Dermis microvascular lymphatic vessel endothelial cell (primary cell): Measurements from ENCODE around the gene RNU6-1. TPM values are rescaled to one million over a fixed set of nuclear protein-coding genes. Genes with fewer than 3 reads are reported as not detected.

Experiments
- DNase-seq, 2 donors: peaks; one replicate each; pipeline versions ENCODE4 v3.0.0 to v3.0.0-alpha.2; 2010; ENCODE audit warnings: low read depth in 2 of 2
- total RNA-seq: library from RNA; depleted of rRNA; stranded (reverse); fragments of >200 nt; gene quantifications from 2 replicates; pipeline ENCODE4 v1.2.1, GENCODE V29; 2014

RNU6-1 gene
- total RNA-seq = not detected in 2 replicates

DNA sequence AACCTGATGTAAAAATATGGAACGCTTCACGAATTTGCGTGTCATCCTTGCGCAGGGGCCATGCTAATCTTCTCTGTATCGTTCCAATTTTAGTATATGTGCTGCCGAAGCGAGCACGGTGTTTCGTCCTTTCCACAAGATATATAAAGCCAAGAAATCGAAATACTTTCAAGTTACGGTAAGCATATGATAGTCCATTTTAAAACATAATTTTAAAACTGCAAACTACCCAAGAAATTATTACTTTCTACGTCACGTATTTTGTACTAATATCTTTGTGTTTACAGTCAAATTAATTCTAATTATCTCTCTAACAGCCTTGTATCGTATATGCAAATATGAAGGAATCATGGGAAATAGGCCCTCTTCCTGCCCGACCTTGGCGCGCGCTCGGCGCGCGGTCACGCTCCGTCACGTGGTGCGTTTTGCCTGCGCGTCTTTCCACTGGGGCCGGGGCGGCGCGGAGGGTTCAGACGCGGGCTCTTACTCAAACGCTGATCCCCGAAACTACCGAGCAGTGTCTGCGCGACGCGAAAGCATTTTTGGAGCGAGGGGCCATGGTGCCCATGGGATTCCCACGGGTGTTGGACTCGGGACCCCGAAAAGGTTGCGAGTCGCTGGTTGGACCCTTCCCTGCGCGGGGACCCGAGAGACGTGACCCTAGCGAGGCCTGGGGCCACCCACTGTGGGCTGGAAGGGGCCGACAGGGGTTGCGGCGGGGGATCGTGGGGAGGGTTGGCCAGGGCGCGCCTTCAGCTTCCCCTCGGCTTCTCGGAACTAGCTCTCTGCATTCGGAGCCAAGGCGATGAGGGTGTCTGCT, at the start of gene RNU6-1:
TSS of gene RNU6-1 (minus strand) at position 117 of the 820 bp plus-strand sequence.
- DNase-seq = peak; percentile 91

DNA sequence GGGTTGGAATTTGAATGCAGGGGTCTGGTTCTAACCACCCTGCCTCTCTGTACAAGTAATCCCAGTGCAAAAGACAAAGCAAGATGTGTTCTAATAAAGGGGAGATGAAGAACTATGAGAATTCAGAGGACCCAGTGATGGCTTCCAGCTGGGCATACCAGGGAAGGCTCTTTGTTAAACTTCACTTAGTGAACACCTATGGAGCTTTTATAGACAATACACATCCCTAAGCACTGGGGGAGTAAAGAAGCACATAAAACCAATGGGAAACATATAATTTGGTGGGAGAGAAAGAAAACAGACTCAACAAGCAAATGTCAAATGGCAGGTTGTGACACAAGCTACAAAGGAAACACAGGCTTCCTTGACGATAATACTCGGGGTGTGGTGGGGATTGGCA, 47.9 kb upstream of the RNU6-1 start:
- no peak for DNase-seq

DNA sequence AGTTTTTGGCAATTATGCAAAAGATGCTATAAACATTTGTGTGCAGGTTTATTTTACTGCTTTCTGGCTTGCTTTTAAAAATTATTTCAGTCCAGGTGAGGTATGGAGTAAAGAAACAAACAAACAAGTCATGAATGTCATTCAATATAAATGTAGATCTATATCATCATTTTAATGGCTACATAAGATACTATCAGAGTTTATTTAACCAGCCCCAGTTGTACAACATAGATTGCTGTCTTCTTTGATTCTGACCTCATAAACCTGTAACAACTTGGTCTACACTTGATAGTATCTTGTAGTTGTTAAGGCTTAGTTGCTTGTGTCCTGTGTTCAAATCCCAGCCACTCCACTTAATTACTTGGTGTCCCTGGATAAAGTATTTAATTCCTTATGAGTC, 46.0 kb upstream of the RNU6-1 start:
- DNase-seq = no peak

DNA sequence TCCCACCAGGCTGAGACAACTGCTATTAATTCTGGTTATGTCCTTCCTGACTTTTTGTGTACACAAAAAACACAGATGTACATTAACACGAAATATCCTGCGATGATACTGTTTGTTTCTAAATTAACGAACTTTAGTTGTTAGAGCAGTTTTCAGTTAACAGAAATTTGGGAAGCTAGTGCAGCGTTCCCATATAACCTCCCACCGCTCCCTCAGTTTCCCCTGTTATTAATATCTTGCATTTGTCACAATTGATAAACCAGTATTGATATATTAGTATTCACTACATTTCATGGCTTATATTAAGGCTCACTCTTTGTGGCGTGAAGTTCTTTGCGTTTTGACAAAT, 45.3 kb upstream of the RNU6-1 start:
- no peak for DNase-seq

DNA sequence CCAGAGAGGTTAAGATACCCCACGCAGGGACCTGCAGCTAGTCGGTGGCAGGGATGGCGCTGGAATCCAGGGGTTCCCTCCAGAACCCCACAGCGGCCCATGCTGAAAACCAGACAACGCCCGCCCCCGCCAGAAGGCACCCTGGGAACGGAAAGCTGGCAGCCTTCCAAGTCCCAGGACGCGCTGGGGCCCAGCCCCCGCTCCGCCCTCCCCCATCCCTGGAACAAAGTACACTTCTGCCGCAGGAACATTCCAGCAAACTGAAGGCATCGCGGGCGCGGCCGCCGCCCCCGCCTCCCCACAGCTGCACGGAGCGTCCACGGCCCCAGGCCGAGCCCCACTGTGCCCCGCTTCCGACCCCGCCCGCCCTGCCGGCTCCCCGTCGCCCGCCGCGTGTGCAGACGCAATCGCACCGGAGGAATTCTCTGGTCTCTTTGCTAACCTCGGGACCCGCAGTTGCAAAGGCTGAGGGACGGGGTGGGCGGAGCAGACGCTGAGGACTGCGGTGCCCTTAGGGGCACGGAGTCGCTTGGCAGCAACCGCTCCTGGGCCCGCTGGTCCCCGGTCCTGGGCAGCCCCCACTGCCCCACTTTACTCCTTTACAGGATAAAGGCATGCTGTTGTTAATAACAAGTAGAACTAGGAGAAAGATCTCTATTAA, 44.8 kb upstream of the RNU6-1 start:
- DNase-seq = peak in 1 of 2 donors; percentile 41

DNA sequence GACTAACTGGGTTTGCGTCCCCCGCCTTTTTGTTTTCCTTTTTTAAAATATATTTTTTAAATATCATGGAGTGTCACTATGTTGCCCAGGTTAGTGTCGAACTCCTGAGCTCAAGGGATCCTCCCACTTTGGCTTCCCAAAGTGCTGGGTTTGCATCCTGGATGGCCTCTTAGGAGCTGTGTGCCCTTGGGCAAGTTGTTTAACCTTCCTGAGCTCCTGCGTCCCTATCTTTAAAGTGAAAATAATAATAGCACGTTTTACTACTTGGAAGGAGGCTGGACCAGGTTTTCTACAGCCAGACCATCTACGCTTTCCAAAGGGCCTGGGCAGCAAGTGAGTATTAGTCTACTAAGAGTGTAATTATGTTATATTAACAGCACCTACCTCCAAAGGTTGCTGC, 44.2 kb upstream of the RNU6-1 start:
- no peak for DNase-seq

DNA sequence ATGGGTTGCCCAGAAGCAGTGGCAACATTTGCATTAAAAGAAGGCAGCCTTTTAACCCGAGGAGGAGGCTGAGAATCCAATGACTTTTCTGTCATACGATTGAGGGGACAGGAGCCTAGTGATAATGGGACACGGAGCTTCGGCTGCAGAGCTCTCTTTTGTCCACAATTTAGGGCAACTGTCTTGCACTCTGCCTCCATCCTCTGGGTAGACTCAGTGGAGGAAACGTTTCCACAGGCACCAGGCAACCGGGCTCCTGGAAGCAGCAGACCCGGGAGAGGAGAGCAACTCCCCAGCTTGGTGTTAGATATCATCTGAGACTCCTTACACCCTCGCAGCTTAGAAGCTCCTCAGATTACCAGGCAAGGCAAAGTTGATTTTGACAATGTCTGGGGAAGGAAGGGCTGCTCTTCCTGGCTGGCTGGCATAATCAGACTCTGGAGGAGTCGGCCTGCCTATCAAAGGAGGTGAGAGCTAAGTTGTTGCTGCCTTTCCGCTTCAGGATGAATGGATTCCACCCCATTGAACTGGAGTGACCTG, 43.5 kb upstream of the RNU6-1 start:
- DNase-seq = no peak

DNA sequence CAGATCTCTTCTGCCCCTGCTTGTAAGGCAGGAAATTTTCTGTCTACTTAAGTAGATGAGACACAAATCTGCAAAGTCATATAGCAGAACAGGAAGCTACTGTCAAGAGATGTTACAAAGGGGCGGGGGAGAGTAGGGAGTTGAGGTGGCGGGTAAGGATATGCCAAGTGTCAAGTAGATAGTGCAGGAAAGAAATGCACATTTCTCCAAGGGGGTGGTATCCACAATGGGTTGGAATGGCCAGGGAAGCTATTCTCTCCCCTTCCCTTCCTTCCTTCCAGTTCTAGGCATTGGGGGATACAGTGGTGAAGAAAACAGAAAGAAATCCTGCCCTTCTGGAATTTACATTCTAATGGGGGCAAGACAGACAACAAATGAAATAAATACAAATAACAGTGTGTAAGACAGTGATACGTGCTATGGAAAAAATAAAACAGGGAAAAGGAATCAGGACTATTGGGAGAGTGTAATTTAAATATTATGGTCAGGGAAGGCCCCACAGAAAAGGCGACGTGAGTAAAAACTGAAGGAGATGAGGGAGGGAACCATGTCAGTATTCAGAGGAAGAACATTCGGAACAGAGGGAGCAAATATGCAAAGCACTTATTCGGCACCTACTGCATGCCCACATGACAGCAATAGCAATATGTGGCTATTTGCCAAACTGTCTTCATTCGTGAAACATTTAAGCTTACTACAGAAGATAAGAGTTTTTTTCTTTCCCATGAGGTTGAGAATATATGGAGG, 42.8 kb upstream of the RNU6-1 start:
- DNase-seq = no peak

DNA sequence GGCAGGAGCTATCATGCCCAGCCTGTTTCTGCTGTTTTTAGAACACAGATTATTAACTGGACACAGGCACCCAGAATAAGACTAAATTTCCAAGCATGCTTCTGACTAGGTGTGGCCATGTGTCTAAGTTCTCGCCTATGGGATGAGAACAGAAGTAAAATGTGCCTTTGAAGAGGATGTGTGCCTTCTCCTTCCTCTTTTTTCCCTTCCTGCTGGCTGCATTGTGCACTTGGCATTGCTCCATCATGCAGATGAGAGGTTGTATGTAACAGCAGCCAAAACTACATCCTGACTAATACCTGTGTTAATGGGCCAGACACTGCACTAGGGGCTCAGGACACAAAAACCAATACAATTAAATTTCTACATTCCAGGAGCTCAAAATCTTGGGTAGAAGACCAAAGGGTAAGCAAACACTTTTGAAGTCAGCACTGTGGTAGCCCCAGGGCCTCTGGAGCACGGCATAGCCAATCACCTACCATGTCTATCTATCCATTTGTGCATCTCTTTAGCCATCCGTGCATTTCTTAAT, 40.9 kb upstream of the RNU6-1 start:
- peak; percentile 39 to 41 for DNase-seq

DNA sequence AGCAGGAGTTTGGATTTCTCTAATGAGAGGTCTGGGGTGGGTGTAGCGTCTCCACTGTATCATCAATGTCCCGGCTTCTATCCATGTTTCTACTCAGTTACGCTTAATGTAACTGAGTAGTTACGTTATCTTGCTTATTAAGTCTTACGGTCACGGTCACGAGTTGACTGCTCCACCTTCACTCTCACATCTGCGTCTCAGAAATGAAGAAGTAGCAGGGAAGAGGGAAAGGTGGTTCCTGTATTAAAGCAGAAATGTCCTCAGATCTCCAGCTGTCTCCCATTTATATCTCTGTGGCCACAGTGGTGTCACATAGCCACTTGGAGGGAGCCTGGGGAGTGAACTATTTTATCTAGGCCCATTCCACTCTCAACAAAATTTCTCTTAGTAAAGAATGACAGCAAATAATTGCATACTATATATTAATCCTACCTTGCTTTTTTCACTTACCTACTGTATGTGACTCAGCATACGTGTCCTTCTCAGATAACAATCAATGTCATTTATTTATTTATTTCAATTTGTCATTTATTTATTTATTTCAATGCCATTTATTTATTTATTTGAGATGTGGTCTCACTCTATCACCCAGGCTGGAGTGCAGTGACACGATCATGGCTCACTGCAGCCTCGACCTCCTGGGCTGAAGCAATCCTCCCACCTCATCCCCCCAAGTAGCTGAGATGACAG, 39.7 kb upstream of the RNU6-1 start:
- no peak for DNase-seq

DNA sequence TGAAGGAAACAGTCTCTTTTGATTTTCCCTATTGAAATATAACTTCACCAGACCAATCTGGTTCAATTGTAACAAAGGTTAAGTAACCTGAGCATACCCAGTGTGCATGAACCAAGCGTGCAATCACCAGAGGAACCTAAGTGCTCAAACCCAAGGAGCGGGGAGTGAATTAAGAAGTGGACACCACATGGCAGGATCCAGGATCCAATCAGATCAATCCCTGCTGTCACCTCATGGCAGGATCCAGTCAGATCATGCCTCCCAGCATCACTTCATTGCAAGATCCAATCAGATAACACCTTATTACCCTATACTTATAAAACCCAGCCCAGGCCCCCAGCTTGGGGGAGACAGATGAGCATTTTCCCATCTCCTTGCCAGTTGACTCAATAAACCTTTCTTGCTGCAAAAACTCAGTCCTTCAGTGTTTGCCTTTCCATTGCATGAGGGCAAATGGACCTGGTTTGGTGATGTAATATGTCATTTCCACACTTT, 38.9 kb upstream of the RNU6-1 start:
- DNase-seq = no peak

DNA sequence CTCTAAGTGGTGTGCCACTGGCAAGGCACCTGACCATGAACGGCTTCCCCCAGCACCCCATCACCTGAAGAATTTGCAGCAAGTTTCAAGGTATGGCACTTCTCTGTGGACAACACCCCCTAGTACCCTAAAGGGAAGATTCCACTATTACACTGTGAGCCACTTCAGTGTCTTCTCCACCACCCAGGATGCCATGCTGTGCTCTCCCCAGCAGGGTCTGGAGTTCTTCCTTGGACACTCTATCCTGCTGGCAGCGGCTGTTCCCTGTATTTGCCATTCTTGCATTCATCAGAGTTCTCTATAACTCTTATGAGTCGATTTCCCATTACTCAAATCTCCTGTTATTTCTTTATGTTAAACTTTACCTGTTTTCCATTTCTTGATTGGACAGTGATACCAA, 33.9 kb upstream of the RNU6-1 start:
- no peak for DNase-seq

DNA sequence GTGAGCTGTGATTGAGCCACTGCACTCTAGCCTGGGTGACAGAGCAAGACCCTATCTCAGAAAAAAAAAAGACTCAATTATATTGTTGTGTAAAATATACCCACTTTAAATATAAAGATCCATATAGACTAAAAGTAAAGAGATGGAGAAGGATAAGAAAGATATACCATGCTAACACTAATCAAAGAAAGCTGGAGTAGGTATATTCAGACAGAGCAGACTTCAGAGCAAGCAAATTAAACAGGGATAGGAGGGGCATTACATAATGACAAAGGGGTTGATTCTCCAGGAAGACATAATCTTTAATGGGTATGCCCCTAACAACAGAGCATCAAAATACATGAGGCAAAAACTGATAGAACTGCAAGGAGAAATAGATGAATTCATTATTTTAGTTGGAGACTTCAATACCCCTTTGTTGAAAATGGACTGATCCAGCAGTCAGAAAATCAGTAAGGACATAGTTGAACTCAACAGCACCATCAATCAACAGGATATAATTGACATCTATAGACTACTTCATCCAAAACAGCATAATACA, 31.1 kb upstream of the RNU6-1 start:
- no peak for DNase-seq

DNA sequence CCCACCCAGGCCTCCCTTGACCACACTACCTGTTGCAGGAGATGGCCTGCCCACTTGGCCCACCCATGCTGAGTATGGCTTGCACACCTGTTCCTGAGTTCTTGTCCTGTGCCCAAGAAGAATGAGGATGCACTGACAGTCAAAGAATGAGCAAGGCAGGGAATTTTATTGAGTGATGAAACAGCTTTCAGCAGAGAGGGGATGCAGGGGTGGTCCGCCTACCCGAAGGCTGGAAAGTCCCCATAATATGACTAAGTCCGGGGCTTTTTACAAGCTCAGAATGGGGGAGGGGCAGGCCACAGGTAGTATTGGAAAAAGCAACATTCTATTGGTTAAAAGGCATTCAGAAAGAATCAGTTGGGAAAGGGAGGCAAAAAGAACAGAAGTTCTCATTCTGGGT, 29.9 kb upstream of the RNU6-1 start:
- DNase-seq = no peak

DNA sequence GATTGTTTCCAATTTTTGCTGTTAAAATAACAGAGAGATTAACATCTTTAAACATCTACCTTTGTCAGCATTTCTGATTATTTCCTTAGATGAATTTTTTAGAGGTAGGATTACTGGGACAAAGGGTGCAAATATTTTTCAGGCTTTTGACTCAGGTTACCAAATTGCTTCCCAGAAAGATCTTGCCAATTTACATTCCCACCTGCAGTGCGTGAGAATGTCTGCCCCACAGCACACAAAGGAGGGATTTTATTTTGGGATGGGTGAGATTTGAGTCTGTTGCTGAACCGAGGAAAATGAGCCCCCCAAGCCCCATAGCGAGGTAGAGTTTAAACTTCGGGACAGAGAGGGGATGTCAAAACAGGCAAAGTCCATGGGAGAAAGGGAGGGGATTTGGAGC, 25.9 kb upstream of the RNU6-1 start:
- DNase-seq = no peak

DNA sequence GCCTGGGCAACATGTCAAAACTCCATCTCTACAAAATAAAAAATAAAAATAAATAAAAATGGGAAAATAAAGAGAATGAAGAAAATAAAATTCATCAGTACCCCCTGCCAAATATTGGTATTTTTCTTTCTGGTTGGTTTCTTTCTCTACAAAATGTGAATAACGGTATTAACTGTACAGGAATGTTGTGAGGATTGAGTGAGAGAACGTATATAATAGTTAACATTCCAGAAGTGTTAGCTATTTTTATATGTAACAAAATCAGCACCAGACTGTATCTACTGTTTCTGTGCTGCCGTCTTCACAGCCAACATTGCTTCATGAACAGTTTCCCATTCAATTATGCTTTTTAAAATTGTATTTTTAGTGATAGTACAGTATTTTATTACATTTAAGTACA, 25.5 kb upstream of the RNU6-1 start:
- no peak for DNase-seq

DNA sequence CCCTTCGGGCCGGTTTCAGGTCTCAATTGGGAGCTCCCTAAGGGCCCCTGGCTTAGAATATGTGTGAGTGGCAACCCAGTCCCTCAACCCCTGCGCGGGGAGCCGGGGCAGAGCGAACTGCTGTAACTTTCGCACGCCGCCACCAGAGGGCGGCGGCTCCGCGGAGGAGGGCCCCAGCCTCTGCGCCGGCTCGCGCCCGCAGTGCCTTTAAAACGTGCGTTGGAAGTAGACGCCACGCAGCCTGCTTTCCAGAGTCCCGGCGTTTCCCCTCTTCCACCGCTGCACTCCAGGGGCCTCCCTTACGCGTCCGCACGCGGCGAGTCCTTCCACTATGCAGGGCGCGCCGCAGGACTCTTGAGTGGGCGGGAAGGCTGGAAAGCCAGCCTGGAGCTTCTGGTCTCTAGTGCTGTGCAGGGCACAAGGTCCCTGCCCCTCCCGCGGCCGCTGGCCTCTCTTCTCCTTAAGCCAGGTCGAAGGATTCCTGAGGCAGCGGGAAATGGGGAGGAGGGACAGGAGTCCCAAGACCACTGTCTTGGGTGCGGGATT, 23.7 kb upstream of the RNU6-1 start:
- peak in 1 of 2 donors; percentile 67 for DNase-seq

DNA sequence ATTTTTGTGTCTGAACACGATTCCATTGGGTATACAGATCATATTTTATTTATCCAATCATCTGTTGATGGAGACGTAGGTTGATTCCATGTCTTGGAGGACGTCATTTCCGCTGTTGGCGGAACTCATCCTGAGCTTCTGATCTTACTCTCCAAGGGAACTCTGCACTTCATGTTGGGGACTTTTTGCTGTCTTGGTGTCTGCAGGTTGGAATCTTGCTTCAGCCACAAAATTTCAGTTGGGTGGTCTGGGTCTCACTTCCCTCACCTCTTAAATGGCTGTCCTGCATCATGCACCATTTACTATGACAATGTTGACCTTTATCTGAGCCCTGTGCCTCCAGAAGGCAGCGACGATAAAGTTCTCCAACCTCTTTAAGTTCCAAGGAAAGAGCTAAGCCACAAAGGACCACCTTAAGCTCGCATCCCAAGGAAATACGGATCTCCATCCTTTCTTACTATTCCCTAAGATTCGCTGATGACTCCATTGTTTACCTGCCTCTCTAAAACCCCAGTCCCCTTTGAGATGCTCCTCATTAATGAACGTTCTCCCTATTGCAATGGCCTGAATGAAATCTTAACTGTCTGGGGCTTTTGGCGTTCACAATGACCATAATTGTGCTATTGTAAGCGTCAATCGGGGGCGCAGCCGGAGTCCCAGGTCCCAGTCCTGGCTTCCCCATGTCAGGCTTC, 23.1 kb upstream of the RNU6-1 start:
- DNase-seq = no peak

DNA sequence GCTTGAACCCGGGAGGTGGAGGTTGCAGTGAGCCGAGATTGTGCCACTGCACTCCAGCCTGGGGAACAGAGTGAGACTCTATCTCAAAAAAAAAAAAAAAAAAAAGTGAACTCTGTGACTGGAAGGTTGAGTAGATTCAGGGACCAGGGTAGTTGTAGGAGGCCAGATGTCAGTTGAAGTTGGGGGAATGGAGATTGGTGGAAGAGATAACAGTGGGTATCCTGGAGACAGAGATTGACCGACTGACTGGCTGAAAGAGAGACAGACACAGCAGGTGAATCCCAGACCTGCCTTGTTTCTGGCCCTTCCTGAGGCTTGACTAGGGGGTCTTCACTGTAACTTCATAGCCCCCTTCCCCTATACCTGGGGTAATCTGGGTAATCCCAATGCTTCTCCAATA, 22.1 kb upstream of the RNU6-1 start:
- no peak for DNase-seq

DNA sequence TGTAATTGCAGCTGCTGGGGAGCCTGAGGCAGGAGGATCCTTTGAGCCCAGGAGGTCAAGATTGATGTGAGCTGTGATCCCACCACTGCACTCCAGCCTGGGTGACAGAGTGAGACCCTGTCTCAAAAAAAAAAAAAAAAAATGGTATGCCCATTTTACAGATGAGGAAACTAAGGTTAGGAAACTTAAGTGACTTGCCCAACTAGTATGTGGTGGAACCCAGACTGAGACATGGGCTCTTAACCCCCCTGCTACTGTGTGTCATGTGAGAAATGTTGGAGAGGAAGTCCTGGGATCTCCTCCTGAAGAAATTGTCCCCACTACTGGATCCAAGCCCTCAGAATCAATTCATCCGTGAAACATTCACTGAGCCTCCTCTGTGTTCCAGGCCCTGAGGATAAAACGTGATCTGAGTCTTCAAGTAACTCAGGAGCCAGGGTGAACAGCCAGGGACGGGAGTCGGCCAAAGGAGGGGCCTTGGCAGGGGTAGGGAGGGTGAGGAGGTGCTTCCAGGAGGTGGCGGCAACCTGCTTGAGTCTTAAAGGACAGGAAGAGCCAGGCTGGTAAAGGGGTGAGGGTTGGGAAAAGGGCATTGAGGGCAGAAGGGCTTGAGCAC, 19.6 kb upstream of the RNU6-1 start:
- no peak for DNase-seq
